ENCODE measurements around the gene TXLNB. TPM values are rescaled to one million over a fixed set of nuclear protein-coding genes. Genes with fewer than 3 reads are reported as not detected.

The TXLNB gene
- total RNA-seq, 2 experiments from 2014 or later: 0.18 to 0.19 TPM

- peaks cover 18% of the 10 kb centered on the region for H3K4me1 Mint-ChIP-seq
- H3K27ac Mint-ChIP-seq: peak overlapping the region; percentile 97
- H3K4me3 Mint-ChIP-seq: peak overlapping the region; percentile 73
- peaks cover 17% of the 10 kb centered on the region for H3K36me3 Mint-ChIP-seq
- H3K27me3 Mint-ChIP-seq: no peaks in the 10 kb centered on the region
- H3K9me3 Mint-ChIP-seq: peaks cover 12% of the 10 kb centered on the region
- peak; percentile 79 for DNase-seq
These were observed 31.9 kb upstream of the TXLNB start for GRCh38 chr6:139323511-139324300.

GRCh38 chr6:139320081-139320480, 28.3 kb upstream of the TXLNB start:
- H3K9me3 Mint-ChIP-seq: peaks cover 15% of the 10 kb centered on the region
- H3K36me3 Mint-ChIP-seq: peaks cover 20% of the 10 kb centered on the region
- no peak overlapping the region for H3K27ac Mint-ChIP-seq
- peaks cover 16% of the 10 kb centered on the region for H3K4me1 Mint-ChIP-seq
- DNase-seq: no peak
- no peak overlapping the region for H3K4me3 Mint-ChIP-seq
- H3K27me3 Mint-ChIP-seq: no peaks in the 10 kb centered on the region

- Mint-ChIP-seq H3K27ac (no peak overlapping the region), H3K9me3 (peaks cover 3% of the 10 kb centered on the region), H3K4me3 (no peak overlapping the region), H3K4me1 (peaks cover 4% of the 10 kb centered on the region), H3K27me3 (no peaks in the 10 kb centered on the region), H3K36me3 (peaks cover 3% of the 10 kb centered on the region)
- DNase-seq: no peak
These were observed 25.0 kb upstream of the TXLNB start for GRCh38 chr6:139316622-139317317.

GRCh38 chr6:139313784-139314545, 22.2 kb upstream of the TXLNB start:
- Mint-ChIP-seq H3K27ac (no peak overlapping the region), H3K4me3 (no peak overlapping the region), H3K36me3 (peaks cover 3% of the 10 kb centered on the region), H3K9me3 (peaks cover 3% of the 10 kb centered on the region), H3K27me3 (no peaks in the 10 kb centered on the region), H3K4me1 (peaks cover 10% of the 10 kb centered on the region)
- DNase-seq: no peak

- Mint-ChIP-seq H3K4me3 (no peak overlapping the region), H3K4me1 (peaks cover 18% of the 10 kb centered on the region), H3K36me3 (peaks cover 3% of the 10 kb centered on the region), H3K27me3 (no peaks in the 10 kb centered on the region), H3K27ac (no peak overlapping the region), H3K9me3 (peaks cover 3% of the 10 kb centered on the region)
- no peak for DNase-seq
These were observed 21.4 kb upstream of the TXLNB start for GRCh38 chr6:139313229-139313628.

GRCh38 chr6:139311831-139312230, 20.0 kb upstream of the TXLNB start:
- H3K27ac Mint-ChIP-seq: no peak overlapping the region
- H3K4me1 Mint-ChIP-seq: peaks cover 20% of the 10 kb centered on the region
- H3K9me3 Mint-ChIP-seq: peaks cover 2% of the 10 kb centered on the region
- no peaks in the 10 kb centered on the region for H3K27me3 Mint-ChIP-seq
- peaks cover 1% of the 10 kb centered on the region for H3K36me3 Mint-ChIP-seq
- DNase-seq: no peak
- H3K4me3 Mint-ChIP-seq: no peak overlapping the region

- no peak for DNase-seq
- no peak overlapping the region for H3K4me3 Mint-ChIP-seq
- H3K27ac Mint-ChIP-seq: no peak overlapping the region
- no peaks in the 10 kb centered on the region for H3K36me3 Mint-ChIP-seq
- H3K27me3 Mint-ChIP-seq: no peaks in the 10 kb centered on the region
- H3K9me3 Mint-ChIP-seq: peaks cover 2% of the 10 kb centered on the region
- peaks cover 20% of the 10 kb centered on the region for H3K4me1 Mint-ChIP-seq
These were observed 17.3 kb upstream of the TXLNB start for GRCh38 chr6:139308936-139309603.

GRCh38 chr6:139308286-139308916, 16.6 kb upstream of the TXLNB start:
- Mint-ChIP-seq H3K4me3 (no peak overlapping the region), H3K27ac (peak overlapping the region; percentile 54), H3K36me3 (no peaks in the 10 kb centered on the region), H3K27me3 (no peaks in the 10 kb centered on the region), H3K4me1 (peaks cover 20% of the 10 kb centered on the region), H3K9me3 (peaks cover 2% of the 10 kb centered on the region)
- no peak for DNase-seq

- Mint-ChIP-seq H3K4me1 (peaks cover 23% of the 10 kb centered on the region), H3K9me3 (peaks cover 3% of the 10 kb centered on the region), H3K4me3 (no peak overlapping the region), H3K27me3 (no peaks in the 10 kb centered on the region), H3K27ac (no peak overlapping the region), H3K36me3 (no peaks in the 10 kb centered on the region)
- no peak for DNase-seq
These were observed 14.6 kb upstream of the TXLNB start for GRCh38 chr6:139306291-139306981.

- H3K36me3 Mint-ChIP-seq: no peaks in the 10 kb centered on the region
- no peak overlapping the region for H3K27ac Mint-ChIP-seq
- H3K4me1 Mint-ChIP-seq: peaks cover 11% of the 10 kb centered on the region
- no peaks in the 10 kb centered on the region for H3K27me3 Mint-ChIP-seq
- peaks cover 1% of the 10 kb centered on the region for H3K9me3 Mint-ChIP-seq
- no peak overlapping the region for H3K4me3 Mint-ChIP-seq
- no peak for DNase-seq
These were observed 11.4 kb upstream of the TXLNB start for GRCh38 chr6:139303185-139303584.

- Mint-ChIP-seq H3K4me3 (no peak overlapping the region), H3K4me1 (peaks cover 28% of the 10 kb centered on the region), H3K27me3 (no peaks in the 10 kb centered on the region), H3K27ac (no peak overlapping the region), H3K36me3 (no peaks in the 10 kb centered on the region), H3K9me3 (peaks cover 1% of the 10 kb centered on the region)
- DNase-seq: no peak
These were observed 6.1 kb upstream of the TXLNB start for GRCh38 chr6:139297921-139298320.

GRCh38 chr6:139296927-139297326, 5.1 kb upstream of the TXLNB start:
- Mint-ChIP-seq H3K4me3 (no peak overlapping the region), H3K27ac (peak overlapping the region; percentile 35), H3K4me1 (peaks cover 37% of the 10 kb centered on the region), H3K9me3 (no peaks in the 10 kb centered on the region), H3K27me3 (no peaks in the 10 kb centered on the region), H3K36me3 (no peaks in the 10 kb centered on the region)
- DNase-seq: no peak

GRCh38 chr6:139295901-139296300, 4.1 kb upstream of the TXLNB start:
- H3K27ac Mint-ChIP-seq: no peak overlapping the region
- no peaks in the 10 kb centered on the region for H3K36me3 Mint-ChIP-seq
- no peaks in the 10 kb centered on the region for H3K27me3 Mint-ChIP-seq
- no peaks in the 10 kb centered on the region for H3K9me3 Mint-ChIP-seq
- H3K4me3 Mint-ChIP-seq: no peak overlapping the region
- peaks cover 47% of the 10 kb centered on the region for H3K4me1 Mint-ChIP-seq
- DNase-seq: no peak

- H3K36me3 Mint-ChIP-seq: peaks cover 2% of the 10 kb centered on the region
- H3K4me1 Mint-ChIP-seq: peaks cover 55% of the 10 kb centered on the region
- no peak overlapping the region for H3K4me3 Mint-ChIP-seq
- peaks cover 2% of the 10 kb centered on the region for H3K9me3 Mint-ChIP-seq
- DNase-seq: no peak
- peak overlapping the region; percentile 79 for H3K27ac Mint-ChIP-seq
- H3K27me3 Mint-ChIP-seq: no peaks in the 10 kb centered on the region
These were observed 2.3 kb upstream of the TXLNB start for GRCh38 chr6:139294090-139294489.
